Activated CD4-positive, alpha-beta T cell treated with anti-CD3 and anti-CD28 coated beads, Interleukin-2, amount 50 U/mL, for 24 hours (primary cell): Measurements from ENCODE around the gene ZMYND10.

Experiments
- DNase-seq, 2 donors: peaks; one replicate each; pipeline ENCODE4 v3.0.0-alpha.2; 2020; ENCODE audit warnings: low read depth in 1 of 2, low spot score in 1 of 2

ZMYND10 gene

GRCh38 chr3:50345586-50346234, at the start of gene ZMYND10:
Gene ZMYND10 (minus strand): TSS chr3:50345732. CDS start chr3:50345579, 153 bp downstream.
- peak; percentile 52 to 57 for DNase-seq

DNA sequence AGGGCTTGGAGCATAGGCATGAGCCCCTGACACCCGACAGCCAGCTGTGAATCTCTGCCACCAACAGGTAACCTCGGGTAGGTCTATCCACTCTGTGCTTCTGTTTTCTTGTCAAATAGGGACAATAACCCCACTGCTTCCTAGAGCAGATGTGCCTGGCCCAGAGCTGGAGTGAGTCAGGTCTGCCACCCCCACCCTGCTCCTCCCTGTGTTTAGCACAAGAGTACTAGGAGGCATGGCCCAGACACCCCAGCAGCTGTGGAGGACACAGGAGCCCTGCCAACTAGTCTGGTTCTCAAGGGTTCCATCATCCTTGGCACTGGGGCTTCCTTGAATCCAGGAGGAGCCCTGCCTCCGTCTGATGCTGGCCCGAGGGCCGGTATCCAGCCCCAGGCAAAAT, 47.5 kb upstream of the ZMYND10 start:
- no peak for DNase-seq

DNA sequence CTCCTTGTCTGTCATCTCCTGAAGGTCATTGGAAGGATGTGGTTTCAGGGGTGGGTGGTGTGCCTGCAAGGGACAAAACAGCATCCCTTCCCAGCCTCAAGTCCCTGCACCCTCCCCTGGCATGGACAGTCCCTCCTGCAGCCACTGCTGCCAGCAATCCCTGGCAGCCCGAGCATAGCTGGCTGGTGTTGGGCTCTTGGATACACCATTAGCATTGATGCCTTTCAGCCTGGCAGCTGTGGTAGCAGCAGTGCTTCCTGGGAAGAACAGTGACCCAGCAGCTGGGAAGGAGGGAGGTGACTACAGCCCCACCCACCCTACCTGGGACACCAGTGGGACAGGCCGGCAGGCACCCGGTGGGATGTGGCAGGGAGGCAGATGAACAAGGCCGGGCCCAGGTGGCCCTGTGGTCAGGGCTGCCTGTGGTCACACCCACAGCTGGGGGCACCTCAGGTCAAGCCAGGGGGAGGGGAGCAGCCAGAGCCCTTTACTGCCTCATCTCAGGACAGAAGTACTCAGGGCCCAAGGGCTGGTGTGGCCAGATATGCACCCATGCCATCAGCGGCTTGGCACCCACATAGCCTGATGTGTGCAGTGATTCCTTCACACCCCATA, 46.7 kb upstream of the ZMYND10 start:
- DNase-seq: no peak

DNA sequence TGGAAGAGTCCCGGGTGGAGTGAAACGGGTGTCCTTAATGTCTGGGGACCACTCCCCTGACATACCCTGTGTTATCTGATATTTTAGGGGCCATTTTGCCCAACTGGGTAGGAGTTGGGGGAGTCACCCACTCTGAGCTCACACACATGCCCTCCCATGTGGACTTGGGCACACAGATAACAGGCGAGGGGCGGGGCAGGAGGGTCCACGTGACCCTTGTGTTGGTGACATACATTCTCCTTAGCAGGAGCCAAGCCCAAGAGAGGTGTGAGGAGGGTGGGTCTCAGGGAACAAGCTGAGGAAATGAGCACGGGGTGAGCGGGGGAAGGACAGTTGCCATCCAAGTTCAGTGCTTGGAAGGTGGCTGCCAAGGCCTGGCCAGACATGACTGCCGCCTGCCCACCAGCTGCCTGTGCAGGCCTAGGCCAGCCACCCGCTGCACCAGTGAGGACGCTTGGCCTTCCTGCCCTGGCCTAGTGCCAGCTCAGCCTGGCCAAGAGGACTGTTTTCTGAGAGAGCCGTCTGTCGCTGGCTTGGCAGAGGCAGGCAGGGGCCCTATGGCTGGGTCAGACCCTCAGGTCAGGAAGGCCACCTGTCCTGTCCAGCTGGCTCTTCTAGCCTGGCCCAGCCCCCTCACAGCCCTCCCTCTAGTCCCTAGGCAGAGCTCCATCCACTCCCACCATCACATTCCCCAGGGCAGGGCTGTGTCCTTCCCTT, 45.1 kb upstream of the ZMYND10 start:
- DNase-seq: no peak

DNA sequence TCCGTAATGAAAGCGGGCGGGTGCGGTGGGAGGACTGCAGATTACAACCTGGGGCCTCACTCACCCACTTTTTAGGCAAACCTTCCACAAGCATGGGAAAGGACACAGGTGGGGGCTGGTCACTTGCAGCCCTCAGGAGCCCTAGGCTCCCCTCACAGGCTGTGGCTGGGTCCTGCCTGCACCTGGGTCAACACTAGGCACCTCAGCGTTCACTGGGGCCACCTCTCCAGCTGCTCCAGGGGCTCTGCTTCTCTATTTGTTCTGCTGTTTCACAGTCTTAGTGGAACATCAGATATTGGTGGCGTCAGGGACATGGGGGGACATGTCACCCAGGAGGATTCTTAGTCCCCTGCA, 43.9 kb upstream of the ZMYND10 start:
- no peak for DNase-seq

DNA sequence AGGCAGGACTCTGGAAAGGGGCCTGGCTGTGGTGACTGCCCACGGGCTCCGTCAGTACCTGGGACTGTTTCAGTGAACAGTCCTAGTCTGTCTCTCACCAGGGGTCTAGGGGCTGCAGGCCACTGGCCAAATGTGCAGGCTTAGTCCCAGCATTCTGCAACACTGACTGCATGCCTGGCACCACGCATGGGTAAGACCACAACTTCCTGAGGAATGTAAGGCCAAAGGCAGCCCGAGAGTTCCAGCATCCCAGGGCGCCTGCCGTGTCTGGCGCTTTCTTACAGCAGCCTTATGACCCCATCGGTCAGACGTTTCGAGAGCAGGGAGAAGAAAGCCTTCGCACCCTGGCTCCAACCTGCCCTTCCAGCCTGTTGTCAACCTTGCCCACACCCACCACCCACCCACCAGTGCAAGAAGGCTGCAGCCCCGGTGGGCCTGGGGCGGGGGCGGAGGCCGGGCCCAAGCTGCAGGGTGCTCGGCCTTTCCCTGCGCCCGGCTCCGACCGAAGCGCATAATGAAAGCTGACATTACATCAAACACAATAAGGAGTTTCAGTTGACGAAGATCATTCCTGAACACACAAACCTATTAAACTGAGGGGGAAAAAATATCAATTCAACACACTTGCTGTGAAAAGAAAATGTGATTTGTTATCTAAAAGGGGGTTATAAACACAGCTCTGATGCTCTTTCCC, 43.3 kb upstream of the ZMYND10 start:
- DNase-seq: no peak

DNA sequence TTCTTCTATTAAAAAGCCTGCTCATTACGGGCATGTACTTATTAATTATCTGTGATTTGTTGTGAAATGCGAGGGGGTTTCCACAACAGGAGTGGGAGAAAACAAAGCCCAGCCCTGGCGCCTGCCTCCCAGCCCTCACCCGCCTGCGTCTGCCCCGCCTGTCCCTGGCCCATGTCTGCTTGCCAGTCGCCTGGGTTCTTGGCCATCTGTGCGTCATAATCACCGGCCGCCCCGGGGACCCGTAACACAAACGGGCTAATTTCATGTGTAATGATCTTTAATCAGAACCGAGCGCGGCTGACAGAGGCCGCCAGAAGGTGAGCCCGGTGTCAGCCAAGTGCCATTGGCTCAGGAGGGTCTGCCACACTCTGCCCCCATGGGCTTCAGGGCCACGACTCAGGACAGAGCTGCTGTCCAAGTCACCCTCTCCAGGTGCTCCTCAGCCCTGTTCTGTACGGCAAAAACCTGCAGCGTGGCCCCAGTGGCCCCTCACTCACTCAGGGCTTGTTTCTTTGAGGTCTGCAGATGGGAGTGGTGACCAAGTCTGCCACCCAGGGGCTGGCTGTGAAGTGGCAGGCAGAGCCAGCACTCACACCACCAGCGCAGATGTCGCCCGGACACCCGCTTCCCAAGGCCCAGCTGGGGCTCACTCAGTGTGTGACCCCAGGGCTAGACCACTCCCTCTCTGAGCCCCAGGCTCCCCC, 42.6 kb upstream of the ZMYND10 start:
- no peak for DNase-seq

GRCh38 chr3:50385754-50386153, 40.2 kb upstream of the ZMYND10 start:
- DNase-seq: no peak

DNA sequence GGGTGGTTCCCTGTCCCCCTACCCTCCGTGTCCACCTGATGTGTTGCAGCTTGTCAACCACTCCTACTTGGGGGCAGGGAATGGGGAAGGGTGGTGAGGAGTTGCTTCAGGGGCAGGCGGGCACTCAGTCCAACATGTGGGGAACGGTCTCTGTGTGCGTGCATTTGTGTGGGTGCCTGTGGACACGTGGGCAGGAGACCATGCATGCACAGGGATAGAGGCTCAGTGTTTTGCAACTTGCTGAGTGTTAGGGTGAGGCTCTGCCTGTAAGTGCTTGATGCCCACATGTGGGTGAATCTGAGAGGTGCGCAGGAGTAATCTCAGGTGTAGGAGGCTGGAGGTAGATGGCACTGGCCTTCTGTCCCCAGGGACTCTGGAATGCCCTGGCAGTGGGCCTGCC, 38.2 kb upstream of the ZMYND10 start:
- DNase-seq: no peak

DNA sequence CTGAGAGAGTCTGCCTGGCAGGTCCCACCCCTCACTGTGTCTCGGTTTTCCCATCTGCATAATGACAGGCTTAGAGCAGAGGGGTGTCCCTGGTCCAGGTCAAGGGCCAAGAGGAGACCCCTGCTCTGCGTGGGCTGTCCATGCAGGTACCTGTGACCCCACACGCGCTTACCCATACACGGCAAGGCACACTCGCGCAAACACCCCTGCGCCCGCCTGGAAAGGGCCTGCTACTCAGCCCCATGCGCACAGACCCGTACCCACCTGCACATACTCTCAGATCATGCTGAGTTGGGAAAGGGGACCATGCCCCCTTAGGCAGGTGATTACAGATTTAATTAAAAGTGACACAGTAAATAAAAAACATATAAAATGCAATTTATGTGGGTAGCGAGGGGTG, 37.2 kb upstream of the ZMYND10 start:
- no peak for DNase-seq

GRCh38 chr3:50381383-50381782, 35.9 kb upstream of the ZMYND10 start:
- no peak for DNase-seq

DNA sequence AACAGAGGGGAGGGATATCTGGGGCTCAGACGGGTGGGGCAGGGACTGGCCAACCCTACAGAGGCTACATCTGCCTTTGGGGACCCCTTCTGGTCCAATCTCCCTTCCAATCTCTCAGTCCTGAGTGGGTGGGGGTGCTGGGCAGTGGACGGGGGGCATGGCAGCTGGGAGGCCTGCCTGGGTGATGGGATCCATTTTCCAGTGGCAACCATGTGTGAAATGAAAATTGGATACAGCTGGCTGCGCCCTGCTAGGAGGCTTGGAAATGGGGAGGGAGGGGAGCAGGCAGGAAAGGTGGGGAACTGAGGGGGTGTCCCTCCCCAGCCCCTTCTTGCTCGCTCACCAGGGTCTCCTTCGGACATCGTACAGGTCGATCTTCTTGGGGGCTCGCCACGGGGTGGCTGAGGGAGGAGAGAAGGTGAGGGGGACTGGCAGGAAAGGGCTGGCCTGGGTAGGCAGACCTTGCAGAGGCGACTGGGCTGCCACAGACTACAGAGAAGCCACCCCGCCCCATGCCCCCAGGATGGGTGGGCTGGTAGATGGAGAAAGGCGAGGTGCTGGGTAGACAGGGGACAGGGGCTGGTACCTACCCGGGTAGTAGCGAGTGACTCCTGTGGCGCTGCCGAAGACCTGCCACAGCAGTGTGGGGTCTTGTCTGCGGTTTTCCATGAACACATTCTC, 35.0 kb upstream of the ZMYND10 start:
- DNase-seq: no peak

DNA sequence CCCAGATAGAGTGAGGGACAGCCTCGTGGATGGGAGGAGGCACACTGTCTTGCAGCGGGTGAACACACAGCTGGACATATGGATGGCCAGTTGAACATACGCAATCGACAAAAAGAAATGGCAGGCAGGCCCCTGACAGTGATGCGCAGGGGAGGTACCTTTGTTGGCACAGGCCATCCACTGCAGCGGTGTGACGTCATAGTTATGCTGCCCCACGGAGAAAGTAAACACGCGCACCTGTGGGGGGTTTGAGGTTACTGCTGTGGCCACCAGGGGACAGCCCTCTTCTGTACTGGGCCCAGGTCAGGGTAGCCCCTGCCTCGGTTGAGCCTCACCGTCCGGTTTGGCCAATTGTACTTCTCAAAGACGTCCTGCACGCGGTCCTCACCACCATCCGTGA, 33.2 kb upstream of the ZMYND10 start:
- DNase-seq: no peak

- DNase-seq: no peak
Observed at GRCh38 chr3:50378024-50378423, 32.5 kb upstream of the ZMYND10 start.

DNA sequence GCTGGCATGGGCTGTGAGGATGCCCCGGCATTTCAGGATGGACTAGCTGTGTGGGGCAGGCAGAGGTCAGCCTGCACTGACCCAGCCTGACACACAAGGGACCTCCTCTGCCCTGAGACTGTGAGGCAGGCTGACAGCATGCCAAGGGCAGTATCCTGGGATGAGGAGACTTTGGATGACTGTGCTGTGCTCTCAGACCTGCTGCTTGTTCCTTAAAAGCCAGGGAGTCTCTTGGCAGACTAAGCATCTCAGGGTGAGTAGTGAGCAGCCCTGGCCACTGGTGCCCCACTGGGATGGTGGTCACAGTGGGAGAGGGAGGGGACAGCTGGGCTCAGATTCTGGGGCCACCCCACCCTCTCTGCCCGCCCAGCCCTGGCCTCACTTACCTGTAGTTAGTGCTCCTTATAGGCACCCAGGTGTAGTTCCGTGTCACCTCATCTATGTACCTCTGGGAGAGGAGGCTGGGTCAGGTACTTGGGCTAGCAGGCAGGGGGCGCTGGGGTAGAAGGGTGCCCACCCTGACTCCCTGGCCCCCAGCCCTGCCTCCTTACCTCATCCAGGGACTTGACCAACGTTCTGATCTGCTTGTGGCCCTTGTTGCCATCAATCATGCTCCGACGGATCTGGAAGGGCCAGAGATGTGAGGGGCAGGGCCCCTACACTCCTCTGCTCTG, 29.9 kb upstream of the ZMYND10 start:
- DNase-seq: no peak

DNA sequence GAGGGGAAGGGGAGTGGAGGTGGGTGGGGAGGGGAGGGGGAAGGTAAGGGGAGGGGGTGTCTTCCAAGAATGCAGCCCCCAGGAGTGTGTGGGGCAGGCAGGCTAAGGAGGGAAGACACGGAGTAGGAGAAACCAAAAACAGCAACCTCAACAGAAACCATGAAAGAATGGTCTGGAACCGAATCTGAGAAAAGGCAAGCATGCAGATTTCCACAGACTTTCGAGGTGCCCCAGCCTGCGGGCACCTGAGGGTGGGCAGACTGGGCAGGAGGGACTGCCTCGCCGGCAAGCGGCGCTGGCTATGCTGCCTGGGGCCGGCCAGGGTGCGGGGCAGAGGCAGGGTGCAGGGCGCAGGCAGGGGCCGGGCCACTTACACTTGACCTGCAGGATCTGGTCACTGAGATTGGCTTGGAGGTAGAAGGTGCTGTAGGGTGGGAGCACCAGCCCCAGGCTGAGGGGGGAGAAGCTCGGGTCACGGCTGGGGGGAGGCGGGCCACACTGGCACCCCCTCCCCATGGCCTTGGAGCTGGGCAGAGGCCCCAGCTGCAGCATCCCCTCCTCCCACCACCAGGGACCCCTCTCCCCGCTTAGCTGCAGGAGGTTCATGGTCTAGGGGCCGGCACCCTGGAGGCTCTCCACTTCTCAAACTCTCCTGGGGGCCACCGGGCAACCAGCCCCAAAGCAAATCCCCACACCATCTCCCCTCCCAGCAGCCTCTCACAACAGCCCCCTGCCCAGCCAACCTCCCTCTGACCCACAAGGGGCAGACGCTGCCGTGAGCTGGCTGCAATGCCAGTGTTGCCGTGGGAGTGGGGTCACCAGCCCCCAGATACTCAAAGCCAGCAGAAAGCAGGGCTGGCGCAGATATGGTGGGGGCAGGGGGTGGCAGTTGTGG, 29.1 kb upstream of the ZMYND10 start:
- no peak for DNase-seq

DNA sequence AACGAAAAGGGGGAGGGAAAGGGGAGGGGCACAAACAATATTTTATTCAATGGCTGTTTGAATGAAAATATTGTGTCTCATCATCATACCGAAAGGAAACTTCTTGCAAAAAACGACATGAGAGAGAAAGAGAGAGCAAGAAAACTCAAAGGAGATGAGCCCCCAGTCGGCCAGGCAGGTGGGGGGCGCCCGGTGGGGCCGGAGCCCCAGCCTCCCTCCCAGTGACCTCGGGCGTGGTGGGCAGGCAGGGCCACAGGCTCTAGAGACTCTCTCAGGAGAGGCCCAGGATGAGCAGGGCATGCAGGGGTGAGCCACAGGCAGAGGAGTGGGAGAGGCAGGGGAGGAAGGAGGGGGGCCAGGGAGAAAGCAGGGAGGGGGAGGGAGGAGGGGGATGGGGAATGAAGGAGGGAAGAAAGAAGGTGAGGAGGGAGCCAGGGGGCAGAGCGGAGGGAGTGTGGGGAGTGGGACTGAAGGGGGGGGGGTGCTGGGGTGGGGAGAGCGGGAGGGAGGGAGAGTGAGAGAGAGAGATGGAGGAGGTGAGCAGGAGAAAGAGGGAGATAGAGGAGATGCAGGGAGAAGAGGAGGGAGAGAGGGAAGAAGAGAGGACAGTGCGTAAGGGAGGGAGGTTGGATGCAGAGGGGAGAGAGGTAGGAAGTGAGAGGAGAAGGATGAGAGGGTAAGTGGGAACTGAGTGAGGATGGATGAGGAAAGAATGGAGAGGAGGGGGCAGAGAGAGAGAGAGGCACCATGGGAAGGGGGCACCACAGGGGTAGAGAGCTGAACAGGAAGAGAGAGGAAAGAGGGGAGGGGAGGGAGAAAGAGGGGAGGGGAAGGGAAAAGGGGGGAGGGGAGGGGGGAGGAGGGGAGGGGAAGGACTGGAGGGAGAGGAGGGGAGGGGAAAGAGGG, 27.9 kb upstream of the ZMYND10 start:
- DNase-seq: no peak

DNA sequence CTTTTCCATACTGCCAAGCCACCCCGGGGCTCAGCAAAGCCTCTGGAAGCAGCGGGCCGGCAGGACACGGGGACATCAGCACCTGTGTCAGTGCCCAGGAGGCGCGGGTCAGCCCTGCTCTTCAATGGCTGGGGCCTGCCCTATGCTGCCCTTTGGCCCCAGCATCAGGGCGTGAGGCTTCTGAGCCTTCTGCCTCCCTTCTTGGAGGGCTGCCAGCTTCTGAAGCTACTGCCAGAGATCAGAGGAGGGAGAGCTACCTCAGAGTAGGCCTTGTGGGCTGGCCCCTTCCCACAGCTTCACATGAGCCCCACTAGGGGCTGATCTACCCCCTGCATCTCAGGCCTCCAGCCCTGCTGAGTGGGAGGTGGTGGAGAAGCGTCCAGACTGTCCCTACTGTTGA, 26.8 kb upstream of the ZMYND10 start:
- no peak for DNase-seq
